K562 (cell line): ENCODE results near the gene GGACT. TPM values are rescaled to one million over a fixed set of nuclear protein-coding genes. Genes with fewer than 3 reads are reported as not detected.

Source experiments
- ATAC-seq: fragments of 200-7000 bp; cut with Tn5 transposase; 3 replicates; pipeline ENCODE4 v1.9.1; 2020; ENCODE audit warnings: moderate library complexity
- BruUV-seq: library from RNA; stranded (reverse); fragments of 400-500 nt; replicated peaks from 2 replicates; lab custom pipeline; 2021; lab: Mats Ljungman, UMichigan
- CTCF ChIA-PET: fragments of 300-600 bp; formaldehyde crosslinking; extraction: SDS; loops from one replicate; lab custom pipeline; 2021; ENCODE audit warnings: low intra/inter-chr PET ratio; lab: Yijun Ruan, JAX
- POLR2A ChIA-PET: fragments of 300-600, 350-650 bp; sonication (Branson Sonifier 250); formaldehyde crosslinking; extraction: SDS; loops from one replicate; lab custom pipeline; 2021; ENCODE audit warnings: antibody characterized with exemption, inconsistent platforms; lab: Yijun Ruan, JAX
- DNase-seq, 4 experiments: peaks; one replicate each; pipeline versions ENCODE4 v3.0.0 to v3.0.0-alpha.2; 2011 to 2018; ENCODE audit warnings: low spot score in 3 of 4, mixed read lengths in 3 of 4; ENCODE audit errors: extremely low read depth in 1 of 4
- FAIRE-seq: peaks from 2 replicates; lab custom pipeline; 2011; peaks lifted over from hg19 to GRCh38; lab: Jason Lieb, UNC
- H2AFZ ChIP-seq: 2 replicates; pipeline ENCODE4 v1.6.0; 2011; ENCODE audit warnings: low read depth, low read length, control low read depth, inconsistent platforms
- H3K27ac ChIP-seq: fragments of 200-600 bp; 3 replicates; pipeline ENCODE4 v1.8.0; 2011; ENCODE audit warnings: low read depth, mild to moderate bottlenecking, control low read depth, inconsistent platforms, low read length, moderate library complexity, mixed read lengths; ENCODE audit errors: extremely low read depth
- H3K27me3 ChIP-seq, 2 experiments: fragments of 300-600 bp in 1 of 2; 2 replicates in 1 of 2; 3 replicates in 1 of 2; pipeline versions ENCODE4 v1.6.0 to v1.8.0; 2011; ENCODE audit warnings: inconsistent platforms in 2 of 2, low read length in 2 of 2, mild to moderate bottlenecking in 1 of 2, mixed read lengths in 1 of 2, moderate library complexity in 1 of 2; ENCODE audit not compliant: control insufficient read depth in 2 of 2, insufficient read depth in 2 of 2
- H3K36me3 ChIP-seq: fragments of 300-600 bp; 3 replicates; pipeline ENCODE4 v1.8.0; 2011; ENCODE audit warnings: mild to moderate bottlenecking, low read length, inconsistent platforms; ENCODE audit not compliant: control insufficient read depth, insufficient read depth
- H3K4me1 ChIP-seq, 2 experiments: fragments of 200-600 bp in 1 of 2; replicated peaks in 1 of 2; 2 replicates in 1 of 2; 3 replicates in 1 of 2; pipeline versions ENCODE4 v1.5.1 to v1.8.0; 2011; ENCODE audit warnings: inconsistent platforms in 2 of 2, low read length in 2 of 2, mild to moderate bottlenecking in 1 of 2, mixed read lengths in 1 of 2, moderate library complexity in 1 of 2; ENCODE audit not compliant: control insufficient read depth in 2 of 2, insufficient read depth in 2 of 2
- H3K4me2 ChIP-seq: 2 replicates; pipeline ENCODE4 v1.6.1; 2011; ENCODE audit warnings: low read length, control low read depth, inconsistent platforms, mixed read lengths; ENCODE audit not compliant: insufficient read depth
- H3K4me3 ChIP-seq: fragments of 200-600 bp; sonication (generic), shearing (Covaris generic); 2 replicates; pipeline ENCODE4 v1.5.1; 2016; ENCODE audit warnings: control low read depth, inconsistent platforms
- H3K79me2 ChIP-seq: fragments of 200-600 bp; 3 replicates; pipeline ENCODE4 v1.8.0; 2011; ENCODE audit warnings: low read length, inconsistent platforms; ENCODE audit not compliant: control insufficient read depth, insufficient read depth
- H3K9ac ChIP-seq, 2 experiments: 2 replicates each; pipeline versions ENCODE4 v1.6.0 to v1.6.1; 2011; ENCODE audit warnings: low read depth in 2 of 2, low read length in 2 of 2, control low read depth in 1 of 2, inconsistent platforms in 1 of 2, mild to moderate bottlenecking in 1 of 2, mixed read lengths in 1 of 2; ENCODE audit not compliant: insufficient read depth in 1 of 2
- H3K9me1 ChIP-seq: one replicate; pipeline ENCODE4 v1.6.0; 2011; ENCODE audit warnings: inconsistent platforms, mild to moderate bottlenecking, low read length, moderate library complexity; ENCODE audit not compliant: control insufficient read depth, insufficient read depth
- H3K9me3 ChIP-seq: replicated peaks from 2 replicates; pipeline ENCODE4 v1.5.1; 2011; ENCODE audit warnings: low read depth, low read length, inconsistent platforms; ENCODE audit not compliant: control insufficient read depth, insufficient read depth
- H4K20me1 ChIP-seq: replicated peaks from 2 replicates; pipeline ENCODE4 v1.6.1; 2011; ENCODE audit warnings: low read length, inconsistent platforms, mixed read lengths; ENCODE audit not compliant: control insufficient read depth, insufficient read depth
- EP300 ChIP-seq: IDR thresholded peaks from 2 replicates; pipeline ENCODE4 v1.6.1; 2012; ENCODE audit warnings: low read length, improper control_type of control experiment
- ETV5 ChIP-seq: sonication (generic); formaldehyde crosslinking; IDR thresholded peaks from 2 replicates; pipeline ENCODE4 v1.4.0; 2020; ENCODE audit warnings: low read depth, mild to moderate bottlenecking, missing genetic modification reagents
- EWSR1 ChIP-seq: fragments of 450-650 bp; IDR thresholded peaks from 2 replicates; pipeline ENCODE4 v1.6.1; 2018; ENCODE audit warnings: borderline replicate concordance, mild to moderate bottlenecking, low read depth, moderate library complexity; ENCODE audit not compliant: partially characterized antibody
- KAT7 ChIP-seq: sonication (generic); formaldehyde crosslinking; IDR thresholded peaks from 2 replicates; pipeline ENCODE4 v1.8.0; 2022; ENCODE audit warnings: missing genetic modification reagents, mild to moderate bottlenecking, borderline replicate concordance
- PHF8 ChIP-seq: fragments of 200-600 bp; sonication (generic); IDR thresholded peaks from 2 replicates; pipeline ENCODE4 v1.6.1; 2012; ENCODE audit warnings: mixed run types, mild to moderate bottlenecking, inconsistent platforms, low read length, moderate library complexity, borderline replicate concordance
- PYGO2 ChIP-seq: fragments of 450-650 bp; IDR thresholded peaks from 2 replicates; pipeline ENCODE4 v1.6.1; 2016; ENCODE audit warnings: mild to moderate bottlenecking, missing genetic modification characterization, moderate library complexity, missing compliant biosample characterization
- RUNX1 ChIP-seq: sonication (generic); IDR thresholded peaks from 2 replicates; pipeline ENCODE4 v1.6.1; 2016; ENCODE audit warnings: antibody characterized with exemption, low read depth
- TFAM ChIP-seq: fragments of 250-450 bp; sonication (Bioruptor Pico); conservative IDR thresholded peaks from 2 replicates; pipeline ENCODE4 v1.5.0; 2021; ENCODE audit warnings: mild to moderate bottlenecking, moderate library complexity
- WGBS: fragments of 100-300 bp; shearing (Covaris generic); methylation state at CpG from one replicate; pipeline ENCODE4 v1.1.6; 2016; ENCODE audit warnings: low coverage, mixed read lengths; ENCODE audit not compliant: insufficient coverage; ENCODE audit errors: missing lambda C conversion rate; 5-methylcytosine and 5-hydroxymethylcytosine counted together
- in situ Hi-C: fragments of 300-500 bp; cut with MboI; formaldehyde crosslinking; loops from 4 replicates; pipeline ENCODE4 v1.15.0; 2018; ENCODE audit warnings: inconsistent platforms, mixed read lengths
- intact Hi-C: fragments of 100-400 bp; cut with micrococcal nuclease; formaldehyde crosslinking; loops from 2 replicates; pipeline ENCODE4 v1.14.2; 2022
- polyA plus RNA-seq, 8 experiments: library from polyadenylated mRNA; depleted of rRNA in 4 of 8; stranded (reverse) in 5 of 8; unstranded in 3 of 8; fragments of >200 nt; fragmentation: Nextera tagmentation in 2 of 8; fragmentation: Illumina TruSeq in 1 of 8; extraction: Ambion mirVana in 2 of 8; extraction: Trizol in 1 of 8; gene quantifications; 2 replicates each; pipeline versions ENCODE4 v1.2.1 to v1.2.3, GENCODE V29; 2011 to 2014; ENCODE audit warnings: inconsistent platforms in 1 of 8, missing spikeins in 1 of 8
- total RNA-seq, 7 experiments: library from RNA; depleted of rRNA in 6 of 7; stranded (reverse); fragments of >200 nt in 6 of 7; fragmentation: Illumina TruSeq in 2 of 7; extraction: Trizol in 2 of 7; gene quantifications; 2 replicates each; pipeline versions ENCODE4 v1.2.1 to v1.2.3, GENCODE V29; 2011 to 2021; ENCODE audit warnings: low replicate concordance in 1 of 7
- TF ChIP-seq, protein P1 (sequence below): sonication (generic); formaldehyde crosslinking; IDR thresholded peaks from 2 replicates; pipeline ENCODE4 v1.8.0; 2023; ENCODE audit warnings: mild to moderate bottlenecking, missing genetic modification reagents
- TF ChIP-seq, protein P2 (sequence below): fragments of 250-450 bp; sonication (Bioruptor Pico); IDR thresholded peaks from 2 replicates; pipeline ENCODE4 v1.9.0; 2021; ENCODE audit warnings: mild to moderate bottlenecking
- TF ChIP-seq, protein P3 (sequence below): fragments of 450-650 bp; IDR thresholded peaks from 2 replicates; pipeline ENCODE4 v1.6.1; 2016
- TF ChIP-seq, protein P4 (sequence below): IDR thresholded peaks from 2 replicates; pipeline ENCODE4 v1.6.1; 2011; ENCODE audit not compliant: insufficient read length; ENCODE audit errors: extremely low read depth

GGACT gene
- total and polyA plus RNA-seq, 9 of the 15 experiments (the other 6 are each of a cell fraction or from before 2014, with no cell fraction given) = 0.20 to 3.2 (median 1.7) TPM

DNA sequence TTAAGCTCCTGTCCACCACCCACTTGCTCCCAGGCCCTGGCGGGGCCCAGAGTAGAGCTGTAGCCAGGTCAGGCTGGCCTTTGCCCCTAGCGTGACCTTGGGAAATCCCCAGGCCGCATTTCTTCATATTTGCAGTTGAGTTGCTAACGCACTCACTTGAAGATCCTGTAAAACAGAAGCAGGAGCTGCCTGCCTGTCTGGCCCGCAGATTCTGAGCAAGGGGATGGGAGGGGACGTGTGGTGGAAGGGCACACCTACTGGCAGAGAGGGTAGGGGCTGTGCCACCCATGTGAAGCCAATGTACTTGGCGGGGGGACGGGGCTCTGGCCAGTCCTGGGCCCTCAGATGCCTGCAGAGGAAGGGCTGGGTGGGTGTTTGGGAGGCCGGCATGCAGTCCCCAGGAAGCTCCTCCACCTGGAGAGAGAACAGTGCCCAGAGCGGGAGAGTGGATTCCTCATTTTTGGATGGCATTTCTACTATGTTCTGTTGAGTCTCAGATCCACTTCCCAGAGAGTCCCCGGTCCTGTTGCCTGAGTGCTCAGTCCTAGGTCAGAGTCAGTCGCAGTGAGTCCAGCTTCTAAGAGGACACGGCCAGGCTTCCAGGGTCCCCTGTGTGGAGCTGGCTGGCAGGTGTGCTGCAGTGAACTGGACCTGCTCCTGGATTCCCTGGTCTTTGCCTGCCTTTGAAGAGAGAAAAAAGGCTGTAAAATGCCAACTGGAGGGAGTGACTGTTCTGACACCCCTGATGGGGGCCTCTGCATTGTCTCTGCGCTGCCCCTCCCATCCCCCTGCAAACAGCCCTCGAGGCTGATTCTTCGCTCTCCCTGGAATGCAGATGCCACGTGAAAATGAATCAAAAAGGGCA, 62.9 kb downstream of the GGACT start:
- H3K4me1 ChIP-seq = no peaks in the 10 kb centered on the region
- intact Hi-C loops = no loop called here
- 42% methylated on average over 13 of the region's 17 CpGs for WGBS
- H3K9me1 ChIP-seq = no peaks in the 10 kb centered on the region
- ChIA-PET CTCF (no interaction called here), POLR2A (no interaction called here)
- no peak for DNase-seq
- no peak for ATAC-seq
- TF ChIP-seq EP300 (no peak), KAT7 (no peak), EWSR1 (no peak), TFAM (CRISPR knock-in tag) (no peak), RUNX1 (no peak), PYGO2 (tag) (no peak), ETV5 (no peak), PHF8 (no peak)
- TF ChIP-seq, protein P1, sequence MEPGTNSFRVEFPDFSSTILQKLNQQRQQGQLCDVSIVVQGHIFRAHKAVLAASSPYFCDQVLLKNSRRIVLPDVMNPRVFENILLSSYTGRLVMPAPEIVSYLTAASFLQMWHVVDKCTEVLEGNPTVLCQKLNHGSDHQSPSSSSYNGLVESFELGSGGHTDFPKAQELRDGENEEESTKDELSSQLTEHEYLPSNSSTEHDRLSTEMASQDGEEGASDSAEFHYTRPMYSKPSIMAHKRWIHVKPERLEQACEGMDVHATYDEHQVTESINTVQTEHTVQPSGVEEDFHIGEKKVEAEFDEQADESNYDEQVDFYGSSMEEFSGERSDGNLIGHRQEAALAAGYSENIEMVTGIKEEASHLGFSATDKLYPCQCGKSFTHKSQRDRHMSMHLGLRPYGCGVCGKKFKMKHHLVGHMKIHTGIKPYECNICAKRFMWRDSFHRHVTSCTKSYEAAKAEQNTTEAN (CRISPR knock-in tag) = no peak
- TF ChIP-seq, protein P2, sequence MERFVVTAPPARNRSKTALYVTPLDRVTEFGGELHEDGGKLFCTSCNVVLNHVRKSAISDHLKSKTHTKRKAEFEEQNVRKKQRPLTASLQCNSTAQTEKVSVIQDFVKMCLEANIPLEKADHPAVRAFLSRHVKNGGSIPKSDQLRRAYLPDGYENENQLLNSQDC = no peak
- TF ChIP-seq, protein P3, sequence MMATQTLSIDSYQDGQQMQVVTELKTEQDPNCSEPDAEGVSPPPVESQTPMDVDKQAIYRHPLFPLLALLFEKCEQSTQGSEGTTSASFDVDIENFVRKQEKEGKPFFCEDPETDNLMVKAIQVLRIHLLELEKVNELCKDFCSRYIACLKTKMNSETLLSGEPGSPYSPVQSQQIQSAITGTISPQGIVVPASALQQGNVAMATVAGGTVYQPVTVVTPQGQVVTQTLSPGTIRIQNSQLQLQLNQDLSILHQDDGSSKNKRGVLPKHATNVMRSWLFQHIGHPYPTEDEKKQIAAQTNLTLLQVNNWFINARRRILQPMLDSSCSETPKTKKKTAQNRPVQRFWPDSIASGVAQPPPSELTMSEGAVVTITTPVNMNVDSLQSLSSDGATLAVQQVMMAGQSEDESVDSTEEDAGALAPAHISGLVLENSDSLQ = no peak
- TF ChIP-seq, protein P4, sequence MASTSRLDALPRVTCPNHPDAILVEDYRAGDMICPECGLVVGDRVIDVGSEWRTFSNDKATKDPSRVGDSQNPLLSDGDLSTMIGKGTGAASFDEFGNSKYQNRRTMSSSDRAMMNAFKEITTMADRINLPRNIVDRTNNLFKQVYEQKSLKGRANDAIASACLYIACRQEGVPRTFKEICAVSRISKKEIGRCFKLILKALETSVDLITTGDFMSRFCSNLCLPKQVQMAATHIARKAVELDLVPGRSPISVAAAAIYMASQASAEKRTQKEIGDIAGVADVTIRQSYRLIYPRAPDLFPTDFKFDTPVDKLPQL = no peak
- TF ChIP-seq, all 486 proteins: peak for 0
- Histone ChIP-seq H2AFZ (no peak overlapping the region), H3K27me3 (no peaks in the 10 kb centered on the region), H3K4me2 (no peak overlapping the region), H3K9ac (no peak overlapping the region), H4K20me1 (no peaks in the 10 kb centered on the region), H3K27ac (no peak overlapping the region), H3K79me2 (no peaks in the 10 kb centered on the region), H3K9me3 (no peaks in the 10 kb centered on the region), H3K4me3 (no peak overlapping the region), H3K36me3 (no peaks in the 10 kb centered on the region)
- FAIRE-seq = no peak
- no TSS peak for BruUV-seq
- in situ Hi-C loops = loop anchor here (25.0 kb wide), 1 partner anchor 863 kb away; no protein-coding TSS in a partner anchor
